Parathyroid adenoma (tissue), 2 donors: ENCODE measurements around the gene SPHK2.

Experiments used
- H2AFZ ChIP-seq: fragments of 300-600 bp; sonication (generic); one replicate; pipeline ENCODE4 v1.7.0; 2017; ENCODE audit warnings: antibody characterized with exemption, mild to moderate bottlenecking
- H3K27ac ChIP-seq: fragments of 300-600 bp; sonication (generic); one replicate; pipeline ENCODE4 v1.7.0; 2017
- H3K27me3 ChIP-seq: fragments of 300-600 bp; sonication (generic); one replicate; pipeline ENCODE4 v1.7.0; 2017; ENCODE audit warnings: low read length; ENCODE audit not compliant: control insufficient read depth, insufficient read depth
- H3K36me3 ChIP-seq: fragments of 300-600 bp; sonication (generic); one replicate; pipeline ENCODE4 v1.7.0; 2017; ENCODE audit warnings: low read length; ENCODE audit not compliant: control insufficient read depth, insufficient read depth
- H3K4me1 ChIP-seq: fragments of 300-600 bp; sonication (generic); one replicate; pipeline ENCODE4 v1.7.0; 2017; ENCODE audit warnings: control low read depth
- H3K4me2 ChIP-seq: fragments of 300-600 bp; sonication (generic); one replicate; pipeline ENCODE4 v1.7.0; 2017; ENCODE audit warnings: low read length
- H3K4me3 ChIP-seq: fragments of 300-600 bp; sonication (generic); one replicate; pipeline ENCODE4 v1.7.0; 2017; ENCODE audit warnings: low read depth, low read length
- H3K79me2 ChIP-seq: fragments of 300-600 bp; sonication (generic); one replicate; pipeline ENCODE4 v1.7.0; 2017; ENCODE audit warnings: control low read depth
- H3K9ac ChIP-seq: fragments of 300-600 bp; sonication (generic); one replicate; pipeline ENCODE4 v1.7.0; 2017; ENCODE audit warnings: mild to moderate bottlenecking
- H3K9me3 ChIP-seq: fragments of 300-600 bp; sonication (generic); one replicate; pipeline ENCODE4 v1.7.0; 2017; ENCODE audit warnings: low read length; ENCODE audit not compliant: control insufficient read depth
- TF ChIP-seq, protein P1 (sequence below): fragments of 300-600 bp; sonication (generic); IDR thresholded peaks from one replicate; pipeline ENCODE4 v1.7.0; 2017; ENCODE audit warnings: antibody characterized with exemption, mild to moderate bottlenecking
- donor health status: primary hyperparathyroidism.

SPHK2 gene

DNA sequence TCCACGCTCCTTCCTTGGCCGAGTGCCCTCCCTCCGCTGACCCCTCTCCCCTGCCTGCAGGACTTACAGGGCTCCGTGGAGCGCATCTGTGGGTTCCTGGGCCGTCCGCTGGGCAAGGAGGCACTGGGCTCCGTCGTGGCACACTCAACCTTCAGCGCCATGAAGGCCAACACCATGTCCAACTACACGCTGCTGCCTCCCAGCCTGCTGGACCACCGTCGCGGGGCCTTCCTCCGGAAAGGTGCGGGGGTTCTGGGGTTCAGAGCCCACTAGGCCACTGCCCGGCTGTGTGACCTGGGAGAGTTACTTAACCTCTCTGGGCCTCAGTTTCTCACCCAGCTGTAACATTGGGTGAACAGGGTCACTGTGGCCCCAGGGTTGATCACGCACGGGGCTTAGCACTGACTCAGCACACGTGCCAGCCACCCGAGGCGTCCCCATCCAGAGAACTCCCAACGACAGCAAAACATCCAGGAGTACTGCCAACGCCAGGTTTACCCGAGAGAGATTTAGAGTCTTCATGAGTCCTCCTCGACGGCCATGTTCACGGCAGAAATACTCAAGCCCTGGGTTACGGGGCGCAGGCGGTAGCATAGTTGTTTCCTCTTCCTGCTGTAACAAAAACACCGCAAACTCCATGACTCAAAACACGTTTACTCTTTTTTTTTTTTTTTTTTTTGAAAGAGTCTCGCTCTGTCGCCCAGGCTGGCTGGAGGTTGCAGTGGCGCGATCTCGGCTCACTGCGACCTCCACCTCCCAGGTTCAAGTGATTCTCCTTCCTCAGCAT is 22.4 kb upstream of the SPHK2 start:
- Histone ChIP-seq H3K4me3 (no peak overlapping the region), H3K9ac (no peak overlapping the region), H3K27ac (no peak overlapping the region), H3K4me2 (no peak overlapping the region), H3K4me1 (no peaks in the 10 kb centered on the region), H3K27me3 (no peaks in the 10 kb centered on the region), H3K79me2 (no peaks in the 10 kb centered on the region), H2AFZ (no peak overlapping the region), H3K9me3 (no peaks in the 10 kb centered on the region), H3K36me3 (no peaks in the 10 kb centered on the region)
- TF ChIP-seq, protein P1, sequence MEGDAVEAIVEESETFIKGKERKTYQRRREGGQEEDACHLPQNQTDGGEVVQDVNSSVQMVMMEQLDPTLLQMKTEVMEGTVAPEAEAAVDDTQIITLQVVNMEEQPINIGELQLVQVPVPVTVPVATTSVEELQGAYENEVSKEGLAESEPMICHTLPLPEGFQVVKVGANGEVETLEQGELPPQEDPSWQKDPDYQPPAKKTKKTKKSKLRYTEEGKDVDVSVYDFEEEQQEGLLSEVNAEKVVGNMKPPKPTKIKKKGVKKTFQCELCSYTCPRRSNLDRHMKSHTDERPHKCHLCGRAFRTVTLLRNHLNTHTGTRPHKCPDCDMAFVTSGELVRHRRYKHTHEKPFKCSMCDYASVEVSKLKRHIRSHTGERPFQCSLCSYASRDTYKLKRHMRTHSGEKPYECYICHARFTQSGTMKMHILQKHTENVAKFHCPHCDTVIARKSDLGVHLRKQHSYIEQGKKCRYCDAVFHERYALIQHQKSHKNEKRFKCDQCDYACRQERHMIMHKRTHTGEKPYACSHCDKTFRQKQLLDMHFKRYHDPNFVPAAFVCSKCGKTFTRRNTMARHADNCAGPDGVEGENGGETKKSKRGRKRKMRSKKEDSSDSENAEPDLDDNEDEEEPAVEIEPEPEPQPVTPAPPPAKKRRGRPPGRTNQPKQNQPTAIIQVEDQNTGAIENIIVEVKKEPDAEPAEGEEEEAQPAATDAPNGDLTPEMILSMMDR, result no peak

DNA sequence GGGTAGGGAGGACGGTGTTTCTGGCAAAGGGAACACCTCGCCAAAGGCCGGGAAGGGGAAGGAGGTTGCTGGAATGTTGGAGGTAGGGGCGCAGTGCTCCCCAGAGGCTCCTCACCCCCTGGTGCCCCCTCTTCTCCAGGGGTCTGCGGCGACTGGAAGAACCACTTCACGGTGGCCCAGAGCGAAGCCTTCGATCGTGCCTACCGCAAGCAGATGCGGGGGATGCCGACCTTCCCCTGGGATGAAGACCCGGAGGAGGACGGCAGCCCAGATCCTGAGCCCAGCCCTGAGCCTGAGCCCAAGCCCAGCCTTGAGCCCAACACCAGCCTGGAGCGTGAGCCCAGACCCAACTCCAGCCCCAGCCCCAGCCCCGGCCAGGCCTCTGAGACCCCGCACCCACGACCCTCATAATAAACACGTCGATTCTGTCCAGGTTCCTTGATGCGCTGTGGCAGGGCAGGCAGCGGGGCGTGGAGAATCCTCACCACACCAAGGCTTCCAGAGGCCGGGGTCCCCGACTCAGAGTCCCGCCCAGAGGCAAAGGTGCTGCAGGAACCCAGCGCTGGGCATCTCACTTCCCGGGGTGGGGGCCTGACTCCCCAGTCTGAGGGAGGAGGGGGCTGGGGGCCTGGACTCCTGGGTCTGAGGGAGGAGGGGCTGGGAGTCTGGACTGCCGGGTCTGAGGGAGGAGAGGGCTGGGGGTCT is 20.2 kb upstream of the SPHK2 start:
- no peak overlapping the region for H3K27ac ChIP-seq
- H3K79me2 ChIP-seq, result no peaks in the 10 kb centered on the region
- H3K9ac ChIP-seq, result no peak overlapping the region
- no peaks in the 10 kb centered on the region for H3K27me3 ChIP-seq
- no peak overlapping the region for H2AFZ ChIP-seq
- H3K9me3 ChIP-seq, result no peaks in the 10 kb centered on the region
- H3K4me2 ChIP-seq, result no peak overlapping the region
- no peaks in the 10 kb centered on the region for H3K36me3 ChIP-seq
- no peak overlapping the region for H3K4me3 ChIP-seq
- TF ChIP-seq, protein P1, result no peak
- H3K4me1 ChIP-seq, result no peaks in the 10 kb centered on the region

DNA sequence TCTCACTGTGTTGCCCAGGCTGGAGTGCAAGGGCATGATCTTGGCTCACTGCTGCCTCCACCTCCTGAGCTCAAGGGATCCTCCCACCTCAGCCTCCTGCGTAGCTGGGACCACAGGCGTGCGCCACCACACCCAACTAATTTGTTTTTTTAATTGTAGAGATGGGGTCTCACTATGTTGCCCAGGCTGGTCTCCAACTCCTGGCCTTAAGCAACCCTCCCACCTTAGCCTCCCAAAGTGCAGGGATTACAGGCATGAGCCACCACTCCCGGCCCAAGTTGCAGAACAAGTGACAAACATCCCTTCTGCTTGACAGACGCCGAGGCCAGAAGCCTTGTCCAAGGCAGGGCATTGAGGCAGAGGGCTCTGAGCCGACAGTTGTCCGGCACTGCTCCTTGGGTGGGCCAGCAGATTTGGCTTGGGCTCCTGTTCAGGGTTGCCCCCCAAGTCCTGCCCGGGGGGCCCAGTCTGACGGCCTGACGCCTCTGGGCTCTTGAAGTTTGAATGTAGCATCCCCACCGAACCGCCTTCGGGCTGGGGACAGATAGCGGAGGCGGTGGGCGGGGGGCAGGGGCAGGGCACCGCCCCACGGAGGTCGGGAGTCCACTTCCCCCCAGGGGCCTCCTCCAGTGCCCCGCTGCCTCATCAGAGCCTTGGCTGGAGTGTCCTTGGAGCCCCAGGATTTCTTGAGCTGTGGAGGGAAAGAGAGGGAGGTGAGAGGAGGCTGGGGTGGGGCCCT is 18.5 kb upstream of the SPHK2 start:
- H3K4me3 ChIP-seq, result no peak overlapping the region
- H2AFZ ChIP-seq, result no peak overlapping the region
- H3K36me3 ChIP-seq, result no peaks in the 10 kb centered on the region
- TF ChIP-seq, protein P1, result no peak
- no peak overlapping the region for H3K9ac ChIP-seq
- H3K4me1 ChIP-seq, result no peaks in the 10 kb centered on the region
- no peaks in the 10 kb centered on the region for H3K9me3 ChIP-seq
- H3K27me3 ChIP-seq, result no peaks in the 10 kb centered on the region
- H3K4me2 ChIP-seq, result no peak overlapping the region
- H3K79me2 ChIP-seq, result no peaks in the 10 kb centered on the region
- no peak overlapping the region for H3K27ac ChIP-seq

DNA sequence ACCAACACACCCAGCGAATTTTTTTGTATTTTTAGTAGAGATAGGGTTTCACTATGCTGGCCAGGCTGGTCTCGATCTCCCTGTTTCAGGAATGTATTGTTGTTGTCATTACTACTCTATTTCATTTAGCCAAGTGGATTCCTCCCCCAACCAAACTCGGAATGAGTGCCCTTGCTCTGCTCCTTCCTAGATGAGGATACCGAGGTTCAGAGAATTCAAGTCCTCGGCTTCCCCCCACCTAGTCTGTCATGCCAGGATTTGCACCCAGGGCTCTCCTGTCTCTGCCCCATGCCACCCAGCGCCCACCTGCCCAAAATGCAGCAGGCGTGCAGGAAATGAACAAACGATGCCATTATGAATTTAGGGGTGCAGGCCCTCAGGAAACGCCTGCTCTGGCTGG is 16.3 kb upstream of the SPHK2 start:
- no peaks in the 10 kb centered on the region for H3K36me3 ChIP-seq
- no peaks in the 10 kb centered on the region for H3K4me1 ChIP-seq
- TF ChIP-seq, protein P1, result no peak
- no peaks in the 10 kb centered on the region for H3K9me3 ChIP-seq
- H3K27ac ChIP-seq, result no peak overlapping the region
- no peak overlapping the region for H3K4me3 ChIP-seq
- no peak overlapping the region for H2AFZ ChIP-seq
- no peak overlapping the region for H3K4me2 ChIP-seq
- H3K27me3 ChIP-seq, result no peaks in the 10 kb centered on the region
- H3K9ac ChIP-seq, result no peak overlapping the region
- no peaks in the 10 kb centered on the region for H3K79me2 ChIP-seq
